HG03103 (cell line): ENCODE results near the gene SPOCD1.

Source experiments
- ATAC-seq: cut with Tn5 transposase; IDR thresholded peaks from one replicate; pipeline ENCODE4 v1.9.1; 2021; ENCODE audit warnings: low read depth; ENCODE audit not compliant: unreplicated experiment

The SPOCD1 gene

DNA sequence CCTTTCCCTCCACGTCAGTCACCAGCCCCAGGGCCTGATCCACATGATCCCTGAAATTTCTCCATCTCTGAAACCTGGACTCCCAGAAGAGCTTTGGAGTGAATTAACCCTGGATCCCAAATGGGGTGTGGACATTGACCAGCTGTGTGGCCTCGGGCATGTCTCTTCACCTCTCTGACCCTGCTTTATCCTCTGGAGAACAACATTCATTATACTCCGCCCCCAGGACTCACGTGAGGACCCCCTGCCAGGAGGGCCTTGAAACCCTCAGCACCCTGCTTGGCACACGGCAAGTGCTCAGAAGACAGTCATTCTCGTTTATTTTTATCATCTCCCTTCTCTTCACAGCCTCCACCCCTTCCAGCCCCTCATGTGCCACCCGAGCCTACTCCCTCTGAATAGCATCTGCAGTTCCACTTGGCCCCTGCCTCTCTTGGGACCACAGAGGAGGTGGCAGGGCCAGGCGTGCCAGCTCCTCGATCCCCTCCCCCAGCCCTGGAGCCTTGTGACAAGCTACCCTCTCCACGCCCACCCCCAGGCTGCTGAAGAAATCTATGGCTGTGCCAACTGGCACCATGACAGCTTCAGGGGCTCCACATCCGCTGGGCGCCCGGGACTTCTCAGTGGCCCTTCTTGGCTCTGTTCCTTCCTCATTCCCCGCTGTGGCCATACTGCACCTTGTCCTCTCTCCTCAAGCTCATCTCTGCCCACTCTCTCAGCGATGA, 69.7 kb downstream of the SPOCD1 start:
- ATAC-seq, result no peak

DNA sequence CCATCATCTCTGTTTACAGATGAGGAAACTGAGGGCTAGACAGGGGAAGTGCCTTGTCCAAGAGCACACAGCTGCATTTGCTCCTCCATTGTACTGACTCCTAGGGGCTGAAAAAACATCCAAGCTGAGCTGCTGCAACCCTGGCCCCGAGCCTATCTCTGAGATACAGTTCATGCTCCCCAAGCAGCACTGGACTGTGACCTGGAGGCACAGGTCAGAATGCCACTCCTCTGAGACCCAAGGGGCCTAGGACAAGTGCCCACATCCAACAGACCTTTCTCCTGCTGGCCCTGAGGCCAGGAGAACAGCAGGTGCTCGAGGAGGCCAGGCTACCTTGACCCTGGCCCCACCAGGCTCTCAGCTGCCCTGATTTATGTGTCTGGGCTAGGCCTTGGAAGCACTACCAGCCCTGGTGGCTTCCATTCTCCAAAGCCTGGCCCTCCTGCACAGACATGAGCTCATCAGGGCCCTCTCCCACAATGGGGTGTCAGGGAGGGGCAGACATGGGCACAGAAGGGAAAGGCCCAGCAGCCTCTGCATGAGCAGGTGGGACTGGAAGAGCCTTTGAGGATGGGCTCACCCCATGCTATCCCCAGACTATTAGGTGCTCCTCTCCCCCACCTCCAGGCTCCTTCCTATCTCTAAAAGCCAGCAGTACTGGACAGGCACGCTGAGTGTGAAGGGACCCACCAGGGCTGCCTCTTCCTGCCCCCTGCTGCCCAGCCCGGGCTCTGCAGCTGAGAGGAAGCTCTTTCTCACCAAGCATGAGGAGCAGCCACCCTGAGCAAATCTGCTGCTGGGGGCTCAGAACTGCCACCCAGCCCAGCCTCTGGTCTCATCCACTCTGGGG, 70.5 kb downstream of the SPOCD1 start:
- no peak for ATAC-seq

DNA sequence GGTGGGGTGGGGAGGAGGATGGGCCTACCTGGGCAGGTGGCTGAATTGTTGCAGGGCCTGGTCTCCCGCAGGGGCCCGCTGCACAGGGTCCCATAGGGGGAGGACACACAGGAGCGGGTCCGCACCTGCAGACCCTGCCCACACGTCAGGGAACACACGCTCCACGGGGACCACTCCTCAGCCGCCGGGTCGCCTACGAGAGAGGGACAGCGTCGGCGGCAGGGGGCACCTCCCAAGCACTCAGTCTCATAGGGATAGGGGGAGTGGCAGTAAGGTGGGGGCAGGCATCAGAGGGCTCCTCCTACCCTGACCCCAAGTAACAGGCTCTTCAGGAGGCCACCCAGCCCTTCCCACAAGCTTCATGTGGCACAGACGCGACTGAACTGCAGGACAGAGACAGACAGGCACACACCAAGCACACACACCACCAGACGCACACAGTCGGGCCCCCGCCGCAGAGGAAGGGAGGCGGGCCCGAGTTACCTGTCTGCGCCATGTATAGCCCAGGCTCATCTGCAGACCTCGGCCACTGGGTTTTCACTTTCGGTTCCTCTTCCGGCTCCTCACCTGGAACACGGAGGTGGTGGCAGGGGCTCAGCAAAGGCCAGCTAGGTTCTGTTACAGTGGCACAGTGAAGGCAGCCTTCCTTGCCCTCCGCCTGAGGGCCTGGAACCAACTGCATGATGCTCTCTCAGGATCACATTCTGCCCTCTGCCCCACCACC, 71.5 kb downstream of the SPOCD1 start:
- peak; percentile 53 for ATAC-seq

- ATAC-seq, result no peak
These were observed 73.2 kb downstream of the SPOCD1 start for GRCh38 chr1:31742462-31743212.
